CD4-positive, alpha-beta T cell treated with Interleukin-1 beta for 1 hour (primary cell): ENCODE results near the gene ST6GALNAC6.

Experiments used
- DNase-seq, 2 donors: peaks; one replicate each; pipeline ENCODE4 v3.0.0-alpha.2; 2020 to 2022

The ST6GALNAC6 gene

GRCh38 chr9:127915801-127916719, 16.7 kb upstream of the ST6GALNAC6 start:
- DNase-seq = peak; percentile 56 to 84

- no peak for DNase-seq
These were observed 15.9 kb upstream of the ST6GALNAC6 start for GRCh38 chr9:127915325-127915752.

GRCh38 chr9:127913682-127914081, 14.3 kb upstream of the ST6GALNAC6 start:
- no peak for DNase-seq

GRCh38 chr9:127912882-127913281, 13.5 kb upstream of the ST6GALNAC6 start:
- no peak for DNase-seq

- DNase-seq = no peak
These were observed 12.9 kb upstream of the ST6GALNAC6 start for GRCh38 chr9:127912296-127912695.

GRCh38 chr9:127910613-127911205, 11.3 kb upstream of the ST6GALNAC6 start:
- DNase-seq = peak in 1 of 2 donors; percentile 37

GRCh38 chr9:127909839-127910273, 10.5 kb upstream of the ST6GALNAC6 start:
- DNase-seq = no peak

GRCh38 chr9:127908660-127908926, 9.2 kb upstream of the ST6GALNAC6 start:
- DNase-seq = no peak

GRCh38 chr9:127907867-127908659, 8.7 kb upstream of the ST6GALNAC6 start:
- no peak for DNase-seq

GRCh38 chr9:127905788-127906191, 6.4 kb upstream of the ST6GALNAC6 start:
- peak; percentile 80 to 86 for DNase-seq

GRCh38 chr9:127905004-127905728, 5.8 kb upstream of the ST6GALNAC6 start:
- peak; percentile 75 to 82 for DNase-seq

GRCh38 chr9:127904561-127905003, 5.2 kb upstream of the ST6GALNAC6 start:
- DNase-seq = peak in 1 of 2 donors; percentile 34

GRCh38 chr9:127903557-127904475, 4.4 kb upstream of the ST6GALNAC6 start:
- DNase-seq = peak; percentile 73 to 74

- DNase-seq = no peak
These were observed 823 bp downstream of the ST6GALNAC6 start for GRCh38 chr9:127898433-127899127.

- DNase-seq = peak; percentile 30 to 36
These were observed 2.2 kb downstream of the ST6GALNAC6 start for GRCh38 chr9:127897193-127897692.

GRCh38 chr9:127896395-127897192, 2.8 kb downstream of the ST6GALNAC6 start:
- DNase-seq = no peak

GRCh38 chr9:127895811-127896210, 3.6 kb downstream of the ST6GALNAC6 start:
- no peak for DNase-seq

- no peak for DNase-seq
These were observed 6.0 kb downstream of the ST6GALNAC6 start for GRCh38 chr9:127893392-127893791.

- DNase-seq = no peak
These were observed 6.6 kb downstream of the ST6GALNAC6 start for GRCh38 chr9:127892831-127893230.

- DNase-seq = no peak
These were observed 9.3 kb downstream of the ST6GALNAC6 start for GRCh38 chr9:127890053-127890452.
